Measurements from ENCODE around the gene TMBIM6.
"Not testable (repeated sequence)": the region's sequence is repeated elsewhere in the genome, so short reads cannot be mapped to it uniquely, and the experiment has no call there.

TMBIM6 gene

DNA sequence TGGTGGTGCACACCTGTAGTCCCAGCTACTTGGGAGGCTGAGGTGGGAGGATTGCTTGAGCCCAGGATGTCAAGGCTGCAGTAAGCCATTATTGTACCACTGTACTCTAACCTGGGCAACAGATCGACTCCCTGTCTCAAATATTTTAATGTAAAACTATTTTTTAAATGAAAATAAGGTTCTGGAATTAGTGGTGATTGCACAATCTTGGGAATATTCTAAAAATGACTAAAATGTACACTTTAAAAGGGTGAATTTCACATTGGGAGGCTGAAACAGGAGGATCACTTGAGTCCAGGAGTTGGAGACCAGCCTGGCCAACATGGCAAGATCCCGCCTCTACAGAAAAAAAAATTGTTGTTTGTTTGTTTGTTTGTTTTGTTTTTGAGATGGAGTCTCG lies 12.9 kb upstream of the TMBIM6 start:
- DNase-seq (ENCODE audit: low read depth, low spot score) = no peak

DNA sequence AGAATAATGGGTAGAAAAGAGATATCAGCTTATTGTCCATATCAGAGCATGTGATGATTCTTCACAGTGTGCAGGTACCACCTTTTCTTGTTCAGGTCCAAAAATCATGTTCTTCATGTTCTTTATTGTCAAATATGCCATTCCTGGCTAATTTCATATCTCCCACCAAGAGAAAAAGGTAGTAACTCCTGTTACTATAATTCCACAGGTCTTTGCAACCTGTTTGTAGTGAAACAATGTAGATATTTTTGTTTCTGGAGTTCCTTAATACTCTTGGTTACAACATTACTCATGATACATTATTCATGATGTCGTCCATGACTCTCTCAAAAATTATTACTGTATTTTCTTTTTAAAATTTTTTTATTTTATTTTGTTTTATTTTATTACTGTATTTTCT lies 11.3 kb upstream of the TMBIM6 start:
- DNase-seq (ENCODE audit: low read depth, low spot score) = no peak

DNA sequence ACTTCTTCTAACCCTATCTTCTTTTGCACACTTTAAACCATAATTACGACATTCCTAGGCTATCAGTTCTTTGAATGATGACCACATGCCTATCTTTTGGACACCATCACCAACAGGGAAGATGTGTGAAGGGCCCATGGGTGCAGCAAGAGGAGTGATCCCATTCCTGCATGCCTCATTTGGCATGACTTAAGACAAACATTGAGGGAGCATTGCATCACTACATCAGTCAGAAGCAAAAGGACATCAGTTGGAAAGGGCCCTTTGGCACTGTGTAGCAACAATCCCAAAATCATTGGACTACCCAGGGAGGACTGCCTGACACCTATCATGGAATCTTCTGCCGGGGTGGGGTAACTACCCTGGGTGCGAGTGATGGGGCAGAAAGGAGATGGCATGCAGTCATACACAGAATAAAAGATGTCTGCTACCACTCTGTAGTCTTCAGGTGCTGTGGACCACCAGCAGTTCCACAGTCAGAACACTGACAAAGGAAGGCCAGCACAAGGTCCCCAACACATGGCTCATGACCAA lies 10.7 kb upstream of the TMBIM6 start:
- DNase-seq (ENCODE audit: low read depth, low spot score) = no peak

DNA sequence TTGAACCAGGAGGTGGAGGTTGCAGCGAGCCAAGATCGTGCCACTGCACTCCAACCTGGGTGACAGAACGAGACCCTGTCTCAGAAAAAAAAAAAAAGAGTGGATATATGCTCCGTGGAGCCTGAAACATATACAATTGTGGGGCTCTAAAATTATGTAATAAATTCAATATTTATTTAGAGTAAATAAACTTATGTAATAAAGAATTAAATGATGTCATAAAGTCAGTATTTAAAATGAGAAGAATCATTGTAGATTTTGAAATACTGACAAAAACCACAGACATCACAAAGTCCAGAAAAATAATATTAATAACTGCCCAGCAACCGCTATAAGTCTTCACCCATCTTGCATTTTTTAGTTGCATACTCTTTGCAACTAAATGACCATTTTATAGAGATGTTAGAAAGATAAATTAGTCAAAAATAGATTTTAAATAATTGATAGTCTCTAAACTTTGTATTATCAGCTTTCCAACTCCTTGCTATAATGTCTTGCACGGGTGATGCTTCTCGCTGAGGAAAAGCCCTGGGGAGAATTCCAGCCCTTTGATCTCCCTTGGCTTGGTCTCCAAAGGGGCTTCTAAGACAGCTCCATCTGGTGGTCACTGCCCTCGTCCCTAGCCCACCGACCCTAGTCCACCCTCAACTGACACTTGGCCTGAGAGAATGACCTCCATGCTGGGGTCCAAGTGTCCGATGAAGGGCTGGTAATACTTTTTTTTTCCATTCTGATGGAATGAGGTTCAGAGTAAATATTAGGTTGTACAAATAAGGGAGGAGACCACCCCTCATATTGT lies 7.9 kb upstream of the TMBIM6 start:
- DNase-seq (ENCODE audit: low read depth, low spot score) = no peak

- not testable (repeated sequence) for DNase-seq (ENCODE audit: low read depth, low spot score)
Measured at GRCh38 chr12:49734900-49735299, 6.5 kb upstream of the TMBIM6 start.

GRCh38 chr12:49738721-49739120 lies 2.6 kb upstream of the TMBIM6 start:
- DNase-seq (ENCODE audit: low read depth, low spot score) = not testable (repeated sequence)

DNA sequence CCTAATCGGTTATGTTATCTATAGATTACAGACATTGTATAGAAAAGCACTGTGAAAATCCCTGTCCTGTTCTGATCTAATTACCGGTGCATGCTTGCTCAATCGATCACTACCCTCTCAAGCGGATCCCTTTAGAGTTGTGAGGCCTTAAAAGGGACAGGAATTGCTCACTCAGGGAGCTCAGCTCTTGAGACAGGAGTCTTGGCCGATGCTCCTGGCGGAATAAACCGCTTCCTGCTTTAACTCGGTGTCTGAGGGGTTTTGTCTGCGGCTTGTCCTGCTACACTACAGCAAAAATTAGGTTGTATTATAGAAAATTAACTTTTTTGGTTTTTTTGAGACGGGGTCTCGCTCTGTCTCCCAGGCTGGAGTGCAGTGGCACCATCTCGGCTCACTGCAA lies 1.1 kb upstream of the TMBIM6 start:
- DNase-seq (ENCODE audit: low read depth, low spot score) = not testable (repeated sequence)

DNA sequence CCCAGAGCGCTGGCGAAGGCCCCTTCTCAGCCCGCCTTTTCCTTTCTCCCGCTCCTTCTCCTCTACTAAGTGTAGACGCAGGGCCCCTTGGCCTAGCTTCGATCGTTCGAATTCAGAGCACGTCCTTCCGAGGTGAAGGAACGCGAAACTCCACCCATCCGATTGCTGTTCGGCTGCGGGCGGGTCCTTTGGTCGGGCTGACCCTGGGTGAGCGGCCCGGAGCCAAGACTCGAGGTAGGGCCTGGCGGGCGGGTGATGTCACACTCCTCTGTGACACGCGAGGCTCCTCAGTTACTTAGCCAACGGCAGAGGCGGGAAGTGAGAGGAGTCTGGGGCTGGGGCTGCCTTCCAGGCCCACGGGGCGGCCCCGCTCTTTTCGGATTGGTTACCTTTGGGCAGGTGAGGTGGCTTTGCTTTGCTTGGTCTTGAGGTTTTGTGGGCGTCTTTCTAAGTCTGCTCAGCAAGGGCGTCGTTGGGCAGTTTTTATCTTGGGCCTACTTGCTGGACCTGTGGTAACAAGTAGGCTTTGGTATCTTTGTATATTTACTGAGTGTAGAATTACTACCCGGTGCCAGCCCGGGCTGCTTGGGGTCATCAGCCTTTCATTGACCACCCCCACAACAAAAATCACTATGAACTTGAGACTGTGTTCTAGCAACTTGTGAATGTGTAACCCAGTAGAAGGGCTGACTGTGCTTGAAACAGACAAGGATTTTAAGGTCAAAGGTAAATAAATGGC lies 694 bp downstream of the TMBIM6 start:
- peak; percentile 78 for DNase-seq (ENCODE audit: low read depth, low spot score)

GRCh38 chr12:49744363-49744885 lies 3.1 kb downstream of the TMBIM6 start:
- no peak for DNase-seq (ENCODE audit: low read depth, low spot score)

- no peak for DNase-seq (ENCODE audit: low read depth, low spot score)
Measured at GRCh38 chr12:49748306-49748705, 6.9 kb downstream of the TMBIM6 start.

DNA sequence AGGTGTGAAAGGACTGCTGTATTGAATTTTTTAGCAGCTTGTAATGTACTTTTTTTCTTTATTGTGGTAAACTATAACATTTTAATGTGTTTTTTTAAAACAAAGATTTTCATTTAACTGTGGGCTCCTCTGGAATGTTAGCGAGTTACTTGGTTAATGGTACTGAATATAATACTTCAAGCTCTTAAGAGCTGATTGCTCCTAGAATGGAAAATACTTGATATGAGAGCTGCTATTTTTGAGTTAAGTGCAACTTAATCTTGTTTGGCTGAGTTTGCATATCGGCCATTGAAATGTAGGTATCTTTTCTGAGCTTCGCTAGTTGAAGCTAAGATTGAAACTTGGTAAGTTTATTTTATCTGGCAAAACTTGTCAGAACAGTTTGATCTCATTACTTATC lies 7.4 kb downstream of the TMBIM6 start:
- no peak for DNase-seq (ENCODE audit: low read depth, low spot score)

DNA sequence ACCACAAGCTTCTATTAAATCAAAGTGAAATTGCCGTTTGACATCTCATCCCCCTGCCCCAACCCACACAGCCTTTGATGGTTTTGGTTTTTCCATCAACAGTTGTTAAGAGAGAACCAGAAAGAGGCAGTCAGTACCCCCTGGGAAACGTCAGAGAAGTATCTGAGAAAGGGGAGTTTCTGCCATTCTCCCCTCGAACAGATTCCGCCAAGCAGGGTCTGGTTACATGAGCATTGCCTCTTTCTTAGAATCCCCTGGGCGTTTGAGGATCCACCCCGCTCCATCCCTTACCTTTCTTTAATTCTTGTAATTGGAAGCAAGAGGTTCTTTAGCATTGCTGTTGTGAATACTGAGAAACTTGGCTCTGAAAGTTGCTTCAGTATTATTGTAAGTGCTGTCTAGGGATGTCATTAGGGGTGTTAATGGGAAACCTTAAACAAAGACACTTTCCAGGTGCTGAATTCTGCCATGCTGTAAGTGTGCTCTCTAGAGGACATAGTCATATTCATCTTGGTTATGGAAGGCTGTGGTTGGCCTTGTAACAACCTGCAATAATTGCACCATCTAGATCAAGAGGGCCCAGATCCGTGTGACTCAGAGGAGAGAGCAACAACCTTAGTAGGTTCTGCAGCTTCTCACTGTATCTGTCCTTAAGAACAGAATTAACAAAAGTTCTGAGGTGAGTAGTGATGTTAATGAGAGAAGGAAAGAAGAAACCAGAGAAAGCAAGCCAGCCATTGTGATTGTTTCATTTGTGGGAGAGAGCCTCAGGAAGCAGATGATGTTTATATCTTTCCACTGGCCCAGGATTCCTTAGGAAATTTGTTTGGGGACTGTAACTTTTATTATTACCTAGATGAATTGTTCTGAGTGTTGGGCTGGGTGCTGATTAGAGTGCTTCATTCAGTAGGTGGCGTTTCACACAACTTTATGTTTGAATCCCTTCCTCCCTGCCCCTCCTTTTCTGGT lies 9.0 kb downstream of the TMBIM6 start:
- peak; percentile 27 for DNase-seq (ENCODE audit: low read depth, low spot score)

DNA sequence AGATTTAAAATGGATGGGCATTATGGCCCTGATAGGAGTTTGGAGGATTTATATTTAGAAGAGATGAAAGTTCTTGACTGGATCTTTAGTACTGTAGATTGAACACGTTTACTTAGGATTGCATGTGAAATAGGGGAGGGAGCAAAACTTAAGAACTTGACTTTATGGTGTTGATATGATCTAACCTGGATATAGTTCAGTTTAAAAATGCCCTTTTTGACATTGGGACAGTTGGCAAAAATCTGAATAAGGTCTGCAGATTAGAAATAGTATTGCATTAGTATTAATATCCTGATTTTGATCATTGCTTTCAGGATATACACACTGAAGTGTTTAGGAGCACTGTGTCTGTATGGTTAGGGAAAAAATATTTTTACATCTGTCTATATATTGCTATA lies 9.6 kb downstream of the TMBIM6 start:
- DNase-seq (ENCODE audit: low read depth, low spot score) = no peak

GRCh38 chr12:49761677-49762467 lies 20.5 kb downstream of the TMBIM6 start:
- no peak for DNase-seq (ENCODE audit: low read depth, low spot score)

- no peak for DNase-seq (ENCODE audit: low read depth, low spot score)
Measured at GRCh38 chr12:49762468-49762847, 21.1 kb downstream of the TMBIM6 start.

DNA sequence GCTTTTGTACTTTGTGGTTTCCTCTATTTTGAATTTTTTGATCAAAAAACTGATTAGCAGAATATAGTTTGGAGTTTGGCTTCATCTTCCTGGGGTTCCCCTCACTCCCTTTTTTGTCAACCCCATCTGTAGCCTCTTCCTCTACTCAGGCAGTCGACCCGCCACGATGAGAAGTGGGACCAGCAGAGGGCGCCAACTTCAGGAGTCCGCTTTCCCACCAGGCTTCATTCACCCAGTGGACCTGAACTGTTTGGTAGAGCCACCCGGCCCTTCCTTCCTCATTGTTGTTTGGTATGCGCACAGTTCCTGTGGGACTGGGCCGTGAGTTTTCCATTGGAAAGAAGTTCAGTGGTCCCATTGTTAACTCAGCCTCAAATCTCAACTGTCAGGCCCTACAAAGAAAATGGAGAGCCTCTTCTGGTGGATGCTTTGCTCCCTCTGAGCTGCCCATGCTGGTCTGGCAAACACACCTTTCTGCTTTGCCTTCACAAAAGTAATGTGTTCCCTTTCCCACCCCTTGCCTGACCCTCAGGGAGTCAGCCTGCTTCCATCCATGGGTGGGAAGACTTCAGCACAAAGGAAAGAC lies 21.7 kb downstream of the TMBIM6 start:
- DNase-seq (ENCODE audit: low read depth, low spot score) = peak; percentile 60

DNA sequence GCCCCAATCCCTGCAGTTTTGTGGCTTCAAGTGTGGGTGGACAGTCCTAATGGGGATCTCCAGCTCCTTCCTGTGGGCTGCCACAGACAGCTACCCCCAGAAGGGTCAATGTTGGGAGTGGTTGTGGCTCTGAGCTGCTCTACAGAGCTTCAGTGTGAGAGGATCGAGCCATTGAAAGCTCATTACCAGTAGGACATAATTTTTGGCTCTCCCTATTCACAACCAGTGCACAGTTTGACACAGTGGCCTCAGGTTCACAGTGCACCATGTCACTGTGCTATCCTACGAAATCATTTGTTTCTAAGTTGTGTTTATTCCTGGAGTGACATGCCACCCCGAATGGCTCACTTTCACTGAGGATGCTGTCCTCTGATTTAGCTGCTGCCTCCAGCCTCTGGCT lies 22.8 kb downstream of the TMBIM6 start:
- no peak for DNase-seq (ENCODE audit: low read depth, low spot score)

DNA sequence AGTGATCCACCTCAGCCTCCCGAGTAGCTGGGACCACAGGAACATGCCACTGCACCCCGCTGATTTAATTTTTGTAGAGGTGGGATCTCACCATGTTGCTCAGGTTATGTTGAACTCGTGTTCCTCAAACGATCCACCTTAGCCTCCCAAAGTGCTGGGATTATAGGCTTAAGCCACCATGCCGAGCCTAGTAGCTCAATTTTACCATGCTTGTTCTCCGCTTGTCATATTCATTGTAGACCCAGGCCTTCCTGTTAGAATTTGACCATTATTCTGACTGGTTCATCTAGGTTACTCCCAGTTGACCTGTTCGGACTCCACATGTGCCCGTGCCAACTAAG lies 24.7 kb downstream of the TMBIM6 start:
- no peak for DNase-seq (ENCODE audit: low read depth, low spot score)

GRCh38 chr12:49767333-49767732 lies 26.0 kb downstream of the TMBIM6 start:
- DNase-seq (ENCODE audit: low read depth, low spot score) = no peak

DNA sequence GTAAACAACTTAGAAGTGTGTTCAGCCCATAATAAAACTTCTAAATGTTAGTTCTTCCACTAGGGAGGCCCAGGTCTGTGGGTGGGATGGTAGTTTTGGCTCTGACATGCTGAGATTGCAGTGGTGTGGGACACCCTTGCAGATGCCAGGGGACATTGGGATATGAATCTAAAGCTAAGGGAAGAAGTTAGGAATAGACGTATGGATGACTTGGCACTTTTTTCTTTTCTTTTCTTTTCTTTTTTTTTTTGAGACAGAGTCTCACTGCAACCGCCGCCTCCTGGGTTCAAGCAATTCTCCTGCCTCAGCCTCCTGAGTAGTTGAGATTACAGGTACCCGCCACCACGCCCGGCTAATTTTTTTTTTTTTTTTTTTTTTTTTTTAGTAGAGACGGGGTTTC lies 31.7 kb downstream of the TMBIM6 start:
- DNase-seq (ENCODE audit: low read depth, low spot score) = not testable (repeated sequence)
